Subcutaneous abdominal adipose tissue (tissue), 5 donors: ENCODE results near the gene ADD2.

Experiments used
- H3K27ac ChIP-seq: one replicate; pipeline ENCODE4 v1.7.0; 2013; ENCODE audit warnings: low read depth, mild to moderate bottlenecking, inconsistent platforms, low read length, moderate library complexity
- H3K27me3 ChIP-seq, 5 donors: one replicate each; pipeline ENCODE4 v1.7.0; 2013; ENCODE audit warnings: low read length in 5 of 5, inconsistent platforms in 1 of 5; ENCODE audit not compliant: control insufficient read depth in 5 of 5, insufficient read depth in 4 of 5
- H3K36me3 ChIP-seq, 5 donors: one replicate each; pipeline ENCODE4 v1.7.0; 2013; ENCODE audit warnings: low read length in 5 of 5; ENCODE audit not compliant: control insufficient read depth in 5 of 5, insufficient read depth in 5 of 5
- H3K4me1 ChIP-seq, 5 donors: one replicate each; pipeline ENCODE4 v1.7.0; 2013; ENCODE audit warnings: low read length in 5 of 5, mild to moderate bottlenecking in 3 of 5, moderate library complexity in 1 of 5; ENCODE audit not compliant: control insufficient read depth in 5 of 5, insufficient read depth in 5 of 5
- H3K4me3 ChIP-seq, 5 donors: one replicate each; pipeline ENCODE4 v1.7.0; 2013; ENCODE audit warnings: low read length in 5 of 5, low read depth in 1 of 5
- H3K9ac ChIP-seq, 5 donors: one replicate each; pipeline ENCODE4 v1.7.0; 2013; ENCODE audit warnings: low read length in 5 of 5, mild to moderate bottlenecking in 4 of 5, moderate library complexity in 3 of 5
- H3K9me3 ChIP-seq, 5 donors: one replicate each; pipeline ENCODE4 v1.7.0; 2013; ENCODE audit warnings: low read length in 5 of 5; ENCODE audit not compliant: control insufficient read depth in 5 of 5
- donor health status: healthy.
- donor health status: healthy.
- donor health status: healthy.
- donor health status: healthy.
- donor health status: healthy.

The ADD2 gene

GRCh38 chr2:70707706-70708105 is 60.3 kb downstream of the ADD2 start:
- Histone ChIP-seq H3K9ac (no peak overlapping the region), H3K27me3 (no peaks in the 10 kb centered on the region), H3K4me1 (no peaks in the 10 kb centered on the region), H3K9me3 (no peaks in the 10 kb centered on the region), H3K4me3 (no peak overlapping the region), H3K27ac (no peak overlapping the region), H3K36me3 (no peaks in the 10 kb centered on the region)

GRCh38 chr2:70706026-70706795 is 61.8 kb downstream of the ADD2 start:
- Histone ChIP-seq H3K27ac (no peak overlapping the region), H3K9ac (no peak overlapping the region)

GRCh38 chr2:70705160-70705850 is 62.7 kb downstream of the ADD2 start:
- H3K27me3 ChIP-seq: no peaks in the 10 kb centered on the region
- H3K27ac ChIP-seq: no peak overlapping the region
- H3K4me3 ChIP-seq: no peak overlapping the region
- no peaks in the 10 kb centered on the region for H3K36me3 ChIP-seq
- no peaks in the 10 kb centered on the region for H3K9me3 ChIP-seq
- H3K4me1 ChIP-seq: no peaks in the 10 kb centered on the region
- no peak overlapping the region for H3K9ac ChIP-seq

More at GRCh38 chr2:70706026-70706795, 61.8 kb downstream of the ADD2 start:
- H3K4me1 ChIP-seq: no peaks in the 10 kb centered on the region
- no peaks in the 10 kb centered on the region for H3K9me3 ChIP-seq
- no peaks in the 10 kb centered on the region for H3K27me3 ChIP-seq
- H3K4me3 ChIP-seq: no peak overlapping the region
- no peaks in the 10 kb centered on the region for H3K36me3 ChIP-seq

GRCh38 chr2:70703900-70704549 is 64.0 kb downstream of the ADD2 start:
- Histone ChIP-seq H3K4me1 (no peaks in the 10 kb centered on the region), H3K9me3 (no peaks in the 10 kb centered on the region), H3K4me3 (no peak overlapping the region), H3K9ac (no peak overlapping the region), H3K27me3 (no peaks in the 10 kb centered on the region), H3K36me3 (no peaks in the 10 kb centered on the region), H3K27ac (no peak overlapping the region)

GRCh38 chr2:70702711-70703395 is 65.1 kb downstream of the ADD2 start:
- H3K27me3 ChIP-seq: no peaks in the 10 kb centered on the region
- no peak overlapping the region for H3K4me3 ChIP-seq
- H3K36me3 ChIP-seq: no peaks in the 10 kb centered on the region
- H3K9me3 ChIP-seq: no peaks in the 10 kb centered on the region
- H3K4me1 ChIP-seq: no peaks in the 10 kb centered on the region
- no peak overlapping the region for H3K9ac ChIP-seq
- no peak overlapping the region for H3K27ac ChIP-seq

GRCh38 chr2:70698847-70699246 is 69.2 kb downstream of the ADD2 start:
- no peak overlapping the region for H3K27ac ChIP-seq
- no peaks in the 10 kb centered on the region for H3K4me1 ChIP-seq
- H3K9ac ChIP-seq: no peak overlapping the region
- peaks cover 0 to 4% (median 2%) of the 10 kb centered on the region in 5 donors for H3K27me3 ChIP-seq
- no peaks in the 10 kb centered on the region for H3K36me3 ChIP-seq
- no peaks in the 10 kb centered on the region for H3K9me3 ChIP-seq
- H3K4me3 ChIP-seq: no peak overlapping the region

- Histone ChIP-seq H3K9me3 (no peaks in the 10 kb centered on the region), H3K27ac (no peak overlapping the region), H3K4me1 (no peaks in the 10 kb centered on the region), H3K4me3 (no peak overlapping the region), H3K27me3 (peaks cover 0 to 4% (median 2%) of the 10 kb centered on the region in 5 donors), H3K36me3 (no peaks in the 10 kb centered on the region), H3K9ac (no peak overlapping the region)
These were observed 70.2 kb downstream of the ADD2 start for GRCh38 chr2:70697603-70698383.

- Histone ChIP-seq H3K4me1 (no peaks in the 10 kb centered on the region), H3K27ac (no peak overlapping the region), H3K9ac (no peak overlapping the region), H3K4me3 (no peak overlapping the region), H3K36me3 (no peaks in the 10 kb centered on the region), H3K9me3 (no peaks in the 10 kb centered on the region), H3K27me3 (peaks cover 0 to 6% (median 2%) of the 10 kb centered on the region in 5 donors)
These were observed 71.9 kb downstream of the ADD2 start for GRCh38 chr2:70696142-70696541.

- H3K36me3 ChIP-seq: no peaks in the 10 kb centered on the region
- no peak overlapping the region for H3K27ac ChIP-seq
- no peak overlapping the region for H3K9ac ChIP-seq
- H3K4me3 ChIP-seq: no peak overlapping the region
- H3K9me3 ChIP-seq: no peaks in the 10 kb centered on the region
- no peaks in the 10 kb centered on the region for H3K4me1 ChIP-seq
- H3K27me3 ChIP-seq: peaks cover 0 to 6% (median 2%) of the 10 kb centered on the region in 5 donors
These were observed 75.7 kb downstream of the ADD2 start for GRCh38 chr2:70692256-70692655.
